Activated CD4-positive, alpha-beta T cell treated with anti-CD3 and anti-CD28 coated beads for 1 hour (primary cell): Measurements from ENCODE around the gene OGFR.

Experiments used
- DNase-seq: peaks from one replicate; pipeline ENCODE4 v3.0.0-alpha.2; 2020

The OGFR gene

DNA sequence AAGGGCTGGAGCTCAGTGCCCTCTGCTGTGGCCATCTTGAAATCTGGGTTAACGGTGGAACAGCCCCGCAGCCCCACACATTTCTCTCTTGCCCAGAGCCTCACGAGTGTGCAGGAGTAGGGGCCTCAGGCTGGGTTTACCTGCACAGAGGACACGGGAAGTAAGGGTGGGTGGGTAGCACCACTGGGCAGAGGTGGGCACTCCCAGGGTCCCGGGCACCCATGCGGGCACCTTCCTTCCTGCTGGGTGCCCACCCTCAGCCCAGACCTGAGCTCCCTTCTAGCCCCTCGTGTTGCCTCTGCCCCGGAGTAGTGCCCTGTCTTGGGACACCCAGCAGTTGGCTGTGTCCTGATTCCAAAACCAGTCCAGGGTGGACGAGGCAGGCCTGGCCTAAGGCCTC, 23.4 kb downstream of the OGFR start:
- no peak for DNase-seq

DNA sequence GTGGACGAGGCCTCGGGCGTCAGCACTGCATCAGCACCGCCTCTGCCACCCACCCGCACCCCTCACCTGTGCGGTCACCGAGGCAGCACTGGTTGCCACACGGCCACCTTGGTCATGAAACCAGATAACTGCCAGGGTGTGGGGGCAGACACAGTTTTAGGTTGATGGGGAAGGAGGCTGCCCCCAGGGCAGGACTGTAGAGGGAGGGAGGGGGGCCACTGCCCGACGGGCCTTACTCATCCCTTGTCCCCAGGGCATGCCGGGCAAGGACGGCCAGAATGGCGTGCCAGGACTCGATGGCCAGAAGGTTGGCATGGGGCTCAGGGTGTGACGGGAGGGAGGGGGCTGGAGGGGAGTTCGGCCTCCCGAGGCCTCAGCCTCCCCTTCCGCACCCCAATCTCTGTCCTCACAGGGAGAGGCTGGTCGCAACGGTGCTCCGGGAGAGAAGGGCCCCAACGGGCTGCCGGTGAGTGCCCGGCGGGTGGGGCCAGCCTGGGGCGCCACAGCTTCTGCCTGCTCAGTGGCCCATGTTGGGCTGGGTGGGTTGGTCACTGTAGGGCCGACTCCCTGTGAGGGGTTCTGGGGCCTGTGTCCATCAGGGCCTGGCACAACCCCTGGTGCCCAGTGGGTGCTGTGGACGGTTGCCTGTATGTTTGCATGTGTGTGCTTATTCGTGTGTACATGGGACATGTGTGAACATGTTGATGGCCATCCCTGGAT, 24.0 kb downstream of the OGFR start:
- DNase-seq: no peak

DNA sequence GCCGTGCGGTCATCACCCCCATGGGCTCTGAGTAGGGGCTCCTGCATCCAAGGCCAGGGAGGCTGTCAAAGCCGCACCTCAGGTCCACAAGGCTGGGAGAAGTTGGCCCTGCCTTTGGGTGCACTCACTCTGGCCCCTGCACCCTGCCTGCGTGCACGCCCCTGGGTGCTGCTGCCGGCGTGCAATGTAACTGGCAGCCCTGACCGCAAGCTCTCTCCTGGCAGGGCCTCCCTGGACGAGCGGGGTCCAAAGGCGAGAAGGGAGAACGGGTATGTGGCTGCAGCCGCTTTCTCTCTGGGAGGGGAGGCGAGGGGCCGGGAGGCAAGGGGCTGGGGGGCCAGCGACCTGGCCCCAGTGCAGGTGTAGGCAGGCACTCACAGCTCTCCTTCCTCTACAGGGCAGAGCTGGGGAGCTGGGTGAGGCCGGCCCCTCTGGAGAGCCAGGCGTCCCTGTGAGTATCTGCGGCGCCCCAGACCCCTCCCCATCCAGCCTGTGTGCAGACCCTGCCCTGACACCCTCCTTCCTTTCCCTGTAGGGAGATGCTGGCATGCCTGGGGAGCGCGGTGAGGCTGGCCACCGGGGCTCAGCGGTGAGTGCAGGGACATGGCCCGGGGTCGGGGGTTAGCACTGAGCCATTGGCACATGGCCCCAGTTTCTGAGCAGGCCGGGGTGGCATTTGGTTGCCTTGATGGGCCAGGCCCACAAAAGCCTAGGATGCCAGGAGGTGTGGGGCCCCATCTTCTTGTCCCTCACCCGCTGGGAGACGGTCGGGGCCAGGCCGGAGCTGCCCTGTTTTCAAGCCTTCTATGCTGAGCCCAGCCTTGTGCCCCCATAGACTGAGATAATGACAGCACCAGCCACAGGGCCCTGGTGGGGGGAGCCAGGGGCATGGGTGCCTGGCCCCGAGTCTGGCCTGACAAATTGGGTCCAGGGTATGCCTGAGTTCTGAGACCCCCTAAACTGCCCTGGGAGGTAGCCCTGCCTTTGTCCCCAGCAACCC, 24.9 kb downstream of the OGFR start:
- DNase-seq: no peak

DNA sequence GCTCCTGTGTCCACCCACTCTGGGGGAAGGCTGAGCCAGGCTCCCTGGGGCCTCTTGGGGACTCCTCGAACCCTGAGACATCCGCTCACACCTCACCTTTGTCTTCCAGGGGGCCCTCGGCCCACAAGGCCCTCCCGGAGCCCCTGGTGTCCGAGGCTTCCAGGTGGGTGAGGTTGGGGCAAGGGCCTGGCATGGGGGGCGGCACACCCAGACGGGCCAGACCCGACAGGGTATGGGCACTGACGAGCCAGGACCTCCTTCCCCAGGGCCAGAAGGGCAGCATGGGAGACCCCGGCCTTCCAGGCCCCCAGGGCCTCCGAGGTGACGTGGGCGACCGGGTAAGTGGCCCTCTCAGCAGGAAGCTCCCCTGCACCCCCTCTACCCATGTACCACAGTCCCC, 25.6 kb downstream of the OGFR start:
- DNase-seq: no peak

DNA sequence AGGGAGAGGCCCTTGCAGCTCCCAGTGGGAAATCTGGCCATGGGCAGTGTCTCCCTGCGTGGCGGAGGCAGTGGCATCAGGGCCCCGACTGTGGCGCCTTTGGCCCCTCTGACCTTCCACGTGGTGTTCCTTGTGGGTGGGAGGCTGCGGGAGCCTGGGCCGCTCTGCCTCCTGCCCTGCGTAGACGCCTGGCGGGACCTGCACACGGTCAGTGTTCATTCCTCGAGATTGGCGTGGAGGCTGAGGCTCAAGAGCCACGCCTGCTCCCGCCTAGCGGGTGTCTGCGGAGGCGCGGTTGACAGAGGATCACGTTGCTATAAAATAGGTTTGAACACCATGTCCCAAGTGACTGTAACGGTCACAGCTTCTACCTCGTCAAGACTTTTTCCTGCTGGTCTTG, 26.2 kb downstream of the OGFR start:
- no peak for DNase-seq

DNA sequence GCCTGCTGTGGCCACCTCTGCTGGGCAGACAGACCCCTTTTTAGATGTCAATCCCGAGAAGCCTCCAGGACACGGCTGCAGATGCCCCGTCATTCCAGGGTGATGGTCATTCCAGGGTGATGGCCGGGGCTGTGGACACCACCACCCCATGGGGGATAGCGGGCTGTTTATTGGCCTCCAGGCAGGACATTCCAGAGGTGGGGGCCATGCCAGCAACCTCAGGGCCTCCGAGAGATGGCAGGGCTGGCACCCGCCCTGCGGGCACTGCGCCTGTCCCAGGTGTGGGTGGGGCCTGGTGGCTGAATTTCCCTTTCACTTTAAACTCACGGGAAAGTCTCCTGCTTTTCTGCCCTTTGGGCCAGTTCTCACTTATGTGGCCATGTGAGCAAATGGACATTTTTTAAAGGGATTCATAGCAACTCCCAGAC, 26.7 kb downstream of the OGFR start:
- no peak for DNase-seq

DNA sequence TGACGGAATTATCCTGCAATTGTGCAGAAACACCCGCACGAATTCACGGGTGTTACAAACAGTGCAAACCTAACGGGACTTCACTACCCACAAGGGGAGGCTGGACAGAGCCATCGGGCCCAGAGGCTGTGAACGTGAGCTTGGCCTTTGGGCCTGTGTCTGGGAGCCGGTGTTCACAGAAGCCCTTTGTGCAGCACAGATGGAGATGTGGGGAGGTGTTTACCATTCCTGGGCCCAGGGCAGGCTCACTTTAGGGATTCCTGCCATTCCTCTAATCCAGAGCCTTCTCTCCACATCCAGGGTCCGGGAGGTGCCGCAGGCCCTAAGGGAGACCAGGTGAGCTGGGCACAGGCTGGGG, 27.2 kb downstream of the OGFR start:
- DNase-seq: no peak

DNA sequence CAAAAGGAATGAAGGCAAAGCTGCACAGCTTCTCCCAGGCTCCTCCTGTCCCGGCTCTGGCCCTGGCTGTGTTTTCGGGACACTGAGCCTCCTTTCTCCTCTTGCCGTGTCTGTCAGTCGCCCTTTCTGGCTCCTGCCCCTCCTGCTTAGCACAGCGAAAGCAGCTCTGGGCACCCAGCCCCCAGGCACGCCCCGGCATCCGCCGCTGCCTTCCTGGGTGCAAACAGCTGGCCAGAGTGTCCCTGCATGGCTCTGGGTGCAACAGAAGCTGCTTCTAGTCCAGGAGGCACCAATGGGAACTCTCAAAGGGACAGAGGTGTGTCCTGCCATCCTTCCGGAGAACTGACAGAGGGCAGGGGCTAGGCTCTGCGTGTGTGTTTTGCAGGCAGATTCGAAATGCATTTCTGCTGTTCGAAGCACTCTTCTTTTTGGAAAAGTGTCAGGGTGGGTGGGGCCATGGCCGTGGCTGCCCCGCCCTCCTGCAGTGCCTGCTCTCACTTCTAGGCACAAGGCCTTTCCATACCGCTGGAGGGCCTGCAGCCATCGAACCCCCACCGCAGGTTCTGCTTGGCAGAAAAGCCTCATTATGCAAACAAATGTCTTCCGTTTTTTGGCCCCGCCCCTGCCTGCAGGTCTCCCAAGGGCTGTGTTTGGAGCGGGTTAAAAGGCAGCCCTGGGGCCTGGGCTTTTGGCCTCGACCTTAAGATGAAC, 27.7 kb downstream of the OGFR start:
- DNase-seq: no peak

DNA sequence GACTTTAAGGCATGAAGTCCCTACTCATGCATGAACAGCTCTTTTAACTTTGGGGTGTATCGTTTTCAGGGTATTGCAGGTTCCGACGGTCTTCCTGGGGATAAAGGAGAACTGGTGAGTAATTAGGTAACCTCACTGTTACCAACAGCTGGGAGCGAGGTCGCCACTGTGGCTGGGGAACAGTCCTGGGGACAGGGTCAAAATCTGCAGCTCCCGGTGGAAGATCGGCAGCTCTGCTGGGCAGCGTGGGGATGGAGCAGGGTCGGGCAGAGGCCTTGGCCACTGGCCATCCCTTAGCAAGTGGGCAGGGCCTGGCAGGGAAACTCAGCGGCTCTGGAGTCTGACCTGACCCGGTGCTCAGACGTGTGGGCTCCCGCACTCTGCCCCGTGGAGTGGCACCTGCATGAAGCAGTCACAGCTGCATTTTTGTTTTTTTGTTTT, 28.3 kb downstream of the OGFR start:
- no peak for DNase-seq

DNA sequence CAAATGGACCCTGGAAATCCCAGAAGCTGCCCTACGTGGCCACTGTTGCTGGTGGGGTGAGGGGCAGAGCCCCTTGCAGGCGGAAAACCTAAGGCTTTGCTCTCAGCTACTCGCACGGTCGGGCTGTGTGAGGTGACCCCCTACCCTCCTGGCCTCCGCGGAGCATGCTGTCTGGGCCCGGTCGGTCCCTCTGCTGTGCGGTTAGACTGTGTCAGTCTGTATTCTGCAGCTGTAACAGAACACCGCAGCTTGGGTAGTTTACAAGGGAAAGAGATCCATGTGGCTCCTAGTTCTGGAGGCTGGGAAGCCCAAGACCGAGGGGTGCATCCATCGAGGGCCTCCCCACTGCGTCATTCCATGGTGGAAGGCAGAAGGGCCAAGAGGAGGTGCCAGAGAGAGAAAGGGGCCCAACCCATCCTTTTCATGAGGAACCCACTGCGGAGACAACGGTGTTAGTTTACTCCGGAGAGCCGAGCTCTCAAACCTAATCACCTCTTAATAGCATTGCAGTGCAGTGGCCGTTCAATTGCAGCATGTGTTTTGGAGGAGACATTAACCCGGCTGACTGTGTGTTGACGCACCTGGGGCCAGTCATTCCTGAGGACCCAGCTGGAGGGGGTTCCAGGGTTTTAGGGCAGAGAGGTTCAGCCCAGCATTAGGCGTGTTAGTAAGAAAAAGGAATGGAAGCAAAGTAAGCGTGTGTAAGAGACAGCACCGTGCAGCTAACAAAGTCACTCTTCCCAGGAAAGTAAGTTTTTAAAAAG, 30.5 kb downstream of the OGFR start:
- DNase-seq: no peak

DNA sequence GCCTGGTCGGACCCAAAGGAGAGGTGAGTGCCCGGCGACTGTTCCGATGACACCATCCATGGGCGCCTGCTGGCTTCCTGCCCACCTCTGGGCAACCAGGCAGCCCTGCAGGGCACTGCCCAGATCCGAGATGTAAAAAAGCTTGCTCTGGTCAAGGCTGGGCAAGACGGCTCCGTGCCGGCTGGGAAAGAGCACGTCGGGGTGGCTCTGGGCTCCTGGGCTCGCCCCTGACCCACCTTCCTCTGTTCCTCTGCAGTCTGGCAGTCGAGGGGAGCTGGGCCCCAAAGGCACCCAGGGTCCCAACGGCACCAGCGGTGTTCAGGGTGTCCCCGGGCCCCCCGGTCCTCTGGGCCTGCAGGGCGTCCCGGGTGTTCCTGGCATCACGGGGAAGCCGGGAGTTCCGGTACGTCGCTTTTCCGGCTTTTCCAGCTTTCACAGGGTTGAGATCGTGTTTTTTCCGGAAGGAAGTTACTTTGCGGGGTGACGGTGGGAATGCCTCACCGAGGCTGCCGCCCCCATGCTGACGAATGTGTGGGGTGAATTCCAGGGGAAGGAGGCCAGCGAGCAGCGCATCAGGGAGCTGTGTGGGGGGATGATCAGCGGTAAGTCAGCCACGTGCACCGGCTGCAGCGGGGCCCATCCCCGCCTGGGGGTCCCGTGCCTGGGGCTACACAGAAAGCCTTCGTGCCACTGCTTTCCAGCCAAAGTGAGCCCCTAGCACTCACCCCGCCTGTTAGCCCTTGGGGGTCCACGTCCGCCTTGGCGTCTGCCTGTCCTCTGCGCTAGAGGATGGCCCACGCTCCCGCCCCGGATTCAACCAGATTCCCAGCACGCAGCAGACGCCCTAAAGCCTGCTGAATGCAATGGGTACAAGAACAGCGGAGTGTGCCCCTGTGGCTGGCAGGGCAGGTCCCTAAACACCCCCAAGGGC, 31.6 kb downstream of the OGFR start:
- DNase-seq: no peak

DNA sequence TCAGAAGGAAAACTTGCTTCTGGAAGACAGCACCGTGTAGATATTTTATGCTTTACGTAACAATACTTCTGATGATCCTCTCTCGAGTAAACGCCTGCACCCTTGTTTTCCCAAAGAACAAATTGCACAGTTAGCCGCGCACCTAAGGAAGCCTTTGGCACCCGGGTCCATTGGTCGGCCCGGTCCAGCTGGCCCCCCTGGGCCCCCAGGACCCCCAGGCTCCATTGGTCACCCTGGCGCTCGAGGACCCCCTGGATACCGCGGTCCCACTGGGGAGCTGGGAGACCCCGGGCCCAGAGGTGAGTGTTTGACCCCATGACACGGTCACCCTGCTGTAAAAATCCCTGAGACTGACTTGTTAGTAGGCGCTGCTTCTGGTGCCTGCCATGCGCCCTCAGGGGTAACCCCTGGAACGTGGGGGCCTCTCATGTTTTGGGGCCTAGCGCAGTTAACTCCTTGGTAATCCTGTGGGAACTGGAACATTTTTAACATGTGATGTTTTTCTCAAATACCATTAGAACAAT, 32.4 kb downstream of the OGFR start:
- no peak for DNase-seq

DNA sequence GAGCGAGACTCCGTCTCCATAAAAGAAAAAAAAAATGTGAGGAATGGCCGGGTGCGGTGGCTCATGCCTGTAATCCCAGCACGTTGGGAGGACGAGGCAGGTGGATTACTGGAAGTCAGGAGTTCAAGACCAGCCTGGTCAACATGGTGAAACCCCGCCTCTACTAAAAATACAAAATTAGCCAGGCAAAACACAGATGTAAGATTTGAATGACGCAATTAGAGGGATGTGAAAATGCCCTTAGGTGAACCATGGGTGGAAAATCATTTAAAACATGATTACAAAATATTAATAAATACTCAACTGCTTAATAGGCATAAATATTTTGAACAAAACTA, 33.1 kb downstream of the OGFR start:
- DNase-seq: no peak

DNA sequence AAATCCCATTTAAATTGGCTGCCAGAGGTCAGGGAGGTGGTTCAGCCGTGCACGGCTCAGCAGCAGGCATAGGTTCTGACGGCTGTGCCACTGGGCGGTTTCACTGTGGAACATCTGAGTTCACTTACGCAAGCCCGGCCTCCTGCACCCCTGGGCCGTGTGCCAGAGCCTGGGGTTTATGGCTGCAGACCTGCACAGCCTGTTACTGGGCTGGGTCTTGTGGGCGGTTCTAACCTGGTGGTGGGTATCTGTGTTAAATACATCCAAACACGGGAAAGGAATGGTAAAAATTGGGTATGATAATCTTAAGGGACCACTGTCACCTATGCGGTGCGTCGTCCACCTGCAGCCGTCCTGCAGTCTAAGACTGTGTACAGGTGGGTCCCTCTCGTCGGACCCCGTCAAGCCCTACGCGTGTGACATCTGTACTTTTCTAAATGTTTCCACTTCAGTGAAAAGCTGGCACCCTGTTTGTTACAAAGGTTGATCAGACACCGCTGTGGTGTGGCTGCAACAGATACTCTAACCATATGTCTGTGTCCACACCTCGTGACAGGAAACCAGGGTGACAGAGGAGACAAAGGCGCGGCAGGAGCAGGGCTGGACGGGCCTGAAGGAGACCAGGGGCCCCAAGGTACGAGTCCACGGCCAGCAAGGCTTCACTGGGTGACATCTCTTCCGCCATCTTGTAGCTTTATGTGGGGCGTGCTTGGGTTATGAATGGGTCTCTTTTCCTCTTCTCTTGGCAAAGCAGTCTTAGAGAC, 33.7 kb downstream of the OGFR start:
- no peak for DNase-seq

DNA sequence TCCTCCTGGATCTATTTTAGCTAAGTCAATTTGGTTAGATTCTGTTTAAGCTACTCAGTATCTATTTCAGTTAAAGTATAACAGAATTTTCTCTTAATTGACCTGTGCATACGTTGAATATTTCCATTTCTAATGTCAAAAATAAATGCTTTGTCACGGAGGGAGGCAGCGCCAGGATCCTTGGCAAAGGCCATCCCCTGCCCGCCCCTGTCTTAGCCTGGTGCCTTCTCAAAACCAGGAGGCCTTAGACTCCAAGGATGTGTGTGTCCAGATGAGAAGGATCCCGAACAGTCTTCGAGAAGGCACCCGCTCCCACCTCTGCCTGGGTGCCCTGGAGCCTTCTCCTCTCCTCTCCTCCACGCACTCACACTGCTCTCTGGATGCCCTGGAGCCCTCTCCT, 34.6 kb downstream of the OGFR start:
- no peak for DNase-seq

DNA sequence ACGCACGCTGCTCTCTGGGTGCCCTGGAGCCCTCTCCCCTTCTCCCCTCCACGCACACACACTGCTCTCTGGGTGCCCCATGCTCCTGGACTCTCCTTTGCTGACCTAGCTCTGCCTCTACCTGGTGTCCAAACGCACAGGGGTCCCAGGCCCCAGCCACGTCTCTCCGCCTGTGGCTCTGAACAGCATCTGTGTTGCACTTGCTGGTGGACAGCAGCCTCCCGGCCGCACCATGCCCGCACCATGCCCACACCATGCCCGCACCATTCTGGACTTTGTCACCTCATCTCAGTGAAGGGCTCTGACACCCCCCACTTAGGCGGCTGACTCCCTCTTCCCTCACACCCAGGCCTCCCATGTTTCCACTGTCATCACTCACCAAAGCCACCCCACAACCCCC, 35.2 kb downstream of the OGFR start:
- no peak for DNase-seq

DNA sequence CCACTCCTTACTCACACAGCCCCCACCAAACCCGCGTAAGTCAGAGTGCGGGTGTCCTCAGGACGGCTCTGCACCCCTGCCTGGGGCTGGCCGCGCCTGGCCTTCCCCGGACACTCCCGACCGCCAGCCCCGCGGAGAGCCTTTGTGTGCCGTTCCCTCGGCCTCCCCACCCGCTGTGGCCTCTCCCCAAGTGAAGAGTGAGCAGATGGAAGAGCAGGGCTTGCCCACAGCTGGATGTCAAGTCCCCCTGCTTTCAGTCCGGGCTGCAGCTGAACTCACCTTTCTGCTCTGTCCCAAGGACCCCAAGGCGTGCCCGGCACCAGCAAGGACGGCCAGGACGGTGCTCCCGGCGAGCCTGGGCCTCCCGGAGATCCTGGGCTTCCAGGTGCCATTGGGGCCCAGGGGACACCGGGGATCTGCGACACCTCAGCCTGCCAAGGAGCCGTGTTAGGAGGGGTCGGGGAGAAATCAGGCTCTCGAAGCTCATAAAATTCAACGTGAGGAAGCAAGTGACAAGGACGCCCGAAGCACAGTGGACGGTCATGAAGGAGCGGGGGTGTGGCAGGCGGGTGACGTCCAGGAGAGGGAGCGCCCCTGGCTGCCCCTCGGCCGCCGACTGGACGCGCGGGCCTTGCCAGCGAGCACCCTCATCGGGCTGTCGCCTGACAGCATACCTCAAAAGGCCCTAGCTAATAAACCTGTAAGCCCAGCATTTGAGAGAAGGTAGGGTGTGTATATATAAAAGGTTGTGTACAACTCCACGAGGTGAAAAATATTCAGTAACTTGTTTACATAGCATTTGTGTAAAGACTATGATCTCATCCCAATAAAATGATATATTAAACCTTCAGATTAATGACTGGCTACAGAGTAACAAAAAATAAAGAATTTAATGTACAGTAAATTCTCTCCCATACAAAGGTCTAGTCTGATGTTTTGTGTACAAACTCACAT, 35.9 kb downstream of the OGFR start:
- no peak for DNase-seq

DNA sequence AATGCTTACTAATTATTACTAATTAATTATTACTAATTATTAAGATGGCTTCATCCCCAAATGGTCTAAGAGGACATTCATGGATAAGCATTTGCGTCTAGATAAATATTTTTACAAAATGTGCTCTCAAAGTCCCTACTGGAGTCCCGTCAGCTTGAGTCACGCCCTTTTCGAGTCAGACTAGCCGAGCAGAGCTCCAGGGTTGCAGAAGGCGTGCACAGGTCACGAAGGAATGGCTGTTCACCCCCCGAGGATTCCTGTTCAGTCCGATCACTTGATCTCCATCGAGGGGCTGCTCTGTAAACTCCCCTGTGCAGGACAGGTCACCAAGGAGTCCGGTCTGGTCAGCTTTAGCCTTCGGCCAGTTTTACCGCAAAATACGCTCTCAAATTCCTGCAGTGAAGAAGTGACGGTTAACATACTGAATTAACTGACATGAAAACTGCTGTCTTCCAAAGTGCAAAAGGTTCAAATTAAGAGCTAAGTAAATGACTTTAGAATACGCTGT, 37.1 kb downstream of the OGFR start:
- DNase-seq: no peak

DNA sequence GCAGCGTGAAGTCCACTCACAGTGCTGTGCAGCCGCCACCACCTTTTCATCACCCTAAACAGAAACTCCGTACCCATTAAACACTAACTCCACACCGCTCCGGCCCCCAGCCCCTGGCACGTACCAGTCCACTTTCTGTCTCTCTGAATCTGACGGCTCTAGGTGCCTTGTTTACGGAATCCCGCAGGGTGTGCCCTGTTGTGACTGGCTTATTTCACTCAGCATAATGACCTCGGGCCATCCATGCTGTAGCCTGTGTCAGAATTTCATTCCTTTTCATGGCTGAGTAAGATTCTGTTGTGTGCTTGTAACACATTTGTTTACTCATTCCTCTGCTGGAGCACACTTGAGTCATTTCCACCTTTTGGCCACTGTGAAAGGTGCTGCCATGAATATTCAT, 39.0 kb downstream of the OGFR start:
- no peak for DNase-seq
